ENCODE data around the gene CBLIF. TPM values are rescaled to one million over a fixed set of nuclear protein-coding genes. Genes with fewer than 3 reads are reported as not detected.

CBLIF gene
- total RNA-seq, 4 donors from 2014 or later, result not detected

DNA sequence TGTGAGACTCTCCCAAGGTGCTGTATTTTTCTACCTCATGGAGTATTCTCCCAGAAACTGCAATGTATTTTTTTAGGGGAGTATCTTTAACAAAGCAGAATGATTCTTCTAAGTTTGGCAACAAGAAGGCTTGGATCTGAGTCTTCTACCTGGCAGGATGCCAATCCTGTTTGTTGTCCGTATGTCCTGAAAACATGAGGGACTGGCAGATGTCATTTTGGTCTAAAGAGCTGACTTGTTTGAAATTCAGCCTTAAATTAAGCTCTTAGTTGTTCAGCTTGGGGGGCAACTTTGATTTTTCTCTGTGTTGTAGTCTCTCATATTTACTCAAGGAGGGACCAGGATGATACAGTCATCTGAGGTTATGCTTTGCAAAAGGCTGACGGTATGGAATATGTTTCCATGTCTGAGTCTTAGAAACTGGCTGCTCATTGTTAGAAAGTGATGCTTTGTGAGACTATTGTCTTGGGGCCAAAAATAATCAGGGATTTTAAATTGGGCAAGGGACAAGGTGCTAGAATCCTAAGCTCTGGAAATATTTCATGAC is 44.1 kb downstream of the CBLIF start:
- DNase-seq (ENCODE audit: extremely low spot score), result no peak
- TF ChIP-seq POLR2AphosphoS5 (IDR thresholded peaks at IDR 0.05) (no peak), EP300 (IDR thresholded peaks at IDR 0.05) (no peak)
- 59% methylated on average over 2 of the region's 2 CpGs for WGBS
- Histone ChIP-seq H3K9me3 (no peaks in the 10 kb centered on the region), H3K27me3 (no peaks in the 10 kb centered on the region), H3K4me1 (peaks cover 6 to 9% (median 7%) of the 10 kb centered on the region in 4 donors), H3K27ac (replicated peaks in 1 of 4) (no peak overlapping the region), H3K36me3 (peaks cover 2 to 78% (median 62%) of the 10 kb centered on the region in 4 donors), H3K4me3 (no peak overlapping the region)
- intact Hi-C loops (cut with DNase I), result loop anchor here (10.0 kb wide), 2 partner anchors 136 to 266 kb away; partner anchors contain the start of gene PATL1

DNA sequence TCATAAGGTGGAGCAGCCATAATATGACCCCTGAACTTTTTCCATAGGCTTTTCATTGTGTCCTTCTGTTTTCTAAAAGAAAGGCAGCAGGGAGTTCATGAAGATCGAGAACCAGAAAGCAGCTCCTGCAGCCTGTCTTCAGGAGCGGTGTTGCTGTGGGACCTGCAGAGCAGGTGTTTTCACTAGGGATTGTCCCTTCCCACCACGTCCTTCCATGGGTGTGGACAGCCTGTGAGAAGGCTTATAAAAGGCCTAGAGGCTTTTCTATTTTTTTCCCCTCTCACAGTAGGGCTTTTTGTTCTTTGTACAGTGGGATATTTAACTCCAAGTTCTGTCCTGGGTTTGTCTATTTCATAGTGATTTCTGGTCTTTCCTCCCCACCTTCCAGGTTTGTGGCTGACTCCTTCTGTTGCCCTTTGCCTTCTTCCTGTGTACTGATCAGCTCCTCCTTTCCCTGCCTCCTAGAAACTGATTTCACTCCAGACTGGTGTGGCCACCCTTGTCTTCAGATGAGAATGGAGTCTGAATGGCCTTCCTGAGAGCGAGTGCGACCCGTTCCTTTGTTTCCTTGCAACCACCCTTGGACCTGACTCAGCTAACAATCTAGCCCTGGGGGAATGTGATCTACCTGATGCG is 44.8 kb downstream of the CBLIF start:
- no peak overlapping the region for H3K27ac ChIP-seq (replicated peaks in 1 of 4)
- peaks cover 6 to 9% (median 7%) of the 10 kb centered on the region in 4 donors for H3K4me1 ChIP-seq
- H3K36me3 ChIP-seq, result peaks cover 3 to 78% (median 62%) of the 10 kb centered on the region in 4 donors
- WGBS, result 86% methylated on average over 7 of the region's 7 CpGs
- DNase-seq (ENCODE audit: extremely low spot score), result no peak
- no peaks in the 10 kb centered on the region for H3K9me3 ChIP-seq
- H3K4me3 ChIP-seq, result no peak overlapping the region
- H3K27me3 ChIP-seq, result no peaks in the 10 kb centered on the region
- no peak for TF ChIP-seq POLR2AphosphoS5 (IDR thresholded peaks at IDR 0.05)
- TF ChIP-seq, protein P1, sequence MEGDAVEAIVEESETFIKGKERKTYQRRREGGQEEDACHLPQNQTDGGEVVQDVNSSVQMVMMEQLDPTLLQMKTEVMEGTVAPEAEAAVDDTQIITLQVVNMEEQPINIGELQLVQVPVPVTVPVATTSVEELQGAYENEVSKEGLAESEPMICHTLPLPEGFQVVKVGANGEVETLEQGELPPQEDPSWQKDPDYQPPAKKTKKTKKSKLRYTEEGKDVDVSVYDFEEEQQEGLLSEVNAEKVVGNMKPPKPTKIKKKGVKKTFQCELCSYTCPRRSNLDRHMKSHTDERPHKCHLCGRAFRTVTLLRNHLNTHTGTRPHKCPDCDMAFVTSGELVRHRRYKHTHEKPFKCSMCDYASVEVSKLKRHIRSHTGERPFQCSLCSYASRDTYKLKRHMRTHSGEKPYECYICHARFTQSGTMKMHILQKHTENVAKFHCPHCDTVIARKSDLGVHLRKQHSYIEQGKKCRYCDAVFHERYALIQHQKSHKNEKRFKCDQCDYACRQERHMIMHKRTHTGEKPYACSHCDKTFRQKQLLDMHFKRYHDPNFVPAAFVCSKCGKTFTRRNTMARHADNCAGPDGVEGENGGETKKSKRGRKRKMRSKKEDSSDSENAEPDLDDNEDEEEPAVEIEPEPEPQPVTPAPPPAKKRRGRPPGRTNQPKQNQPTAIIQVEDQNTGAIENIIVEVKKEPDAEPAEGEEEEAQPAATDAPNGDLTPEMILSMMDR (IDR thresholded peaks at IDR 0.05), result no peak
- no peak for TF ChIP-seq EP300 (IDR thresholded peaks at IDR 0.05)
- no peak for TF ChIP-seq POLR2A (IDR thresholded peaks at IDR 0.05; ENCODE audit: low read depth)
- intact Hi-C loops (cut with DNase I), result loop anchor here (10.0 kb wide), 2 partner anchors 136 to 266 kb away; partner anchors contain the start of gene PATL1

GRCh38 chr11:59794417-59794816 is 50.9 kb downstream of the CBLIF start:
- WGBS, result 81% methylated on average over 3 of the region's 3 CpGs
- no peaks in the 10 kb centered on the region for H3K9me3 ChIP-seq
- H3K27me3 ChIP-seq, result no peaks in the 10 kb centered on the region
- no peak for DNase-seq (ENCODE audit: extremely low spot score)
- H3K36me3 ChIP-seq, result peaks cover 41 to 97% (median 87%) of the 10 kb centered on the region in 4 donors
- no peak overlapping the region for H3K4me3 ChIP-seq
- TF ChIP-seq POLR2A (IDR thresholded peaks at IDR 0.05; ENCODE audit: low read depth) (no peak), EP300 (IDR thresholded peaks at IDR 0.05) (no peak), POLR2AphosphoS5 (IDR thresholded peaks at IDR 0.05) (no peak)
- TF ChIP-seq, protein P1 (IDR thresholded peaks at IDR 0.05), result no peak
- intact Hi-C loops (cut with DNase I), result no loop called here
- H3K27ac ChIP-seq (replicated peaks in 1 of 4), result no peak overlapping the region
- H3K4me1 ChIP-seq, result no peaks in the 10 kb centered on the region

DNA sequence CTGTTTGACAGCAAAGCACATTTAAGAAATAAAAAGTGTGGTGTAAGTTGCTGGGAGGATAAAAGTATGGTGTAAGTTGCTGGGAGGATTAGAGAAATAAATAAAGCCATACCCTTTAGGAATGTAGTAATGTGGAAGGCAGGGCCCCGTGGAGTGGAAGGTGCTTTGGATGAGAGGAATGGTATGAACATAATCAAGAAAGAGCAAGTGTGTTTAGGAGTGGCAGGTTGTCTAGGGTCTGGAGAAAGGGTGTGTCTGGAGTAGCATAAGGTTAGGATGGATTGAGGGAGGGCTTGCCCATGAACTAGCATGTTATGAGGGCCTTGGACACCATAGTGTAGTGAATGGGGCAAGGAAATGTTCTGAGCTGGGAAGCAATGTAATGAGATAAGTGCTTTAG is 52.8 kb downstream of the CBLIF start:
- WGBS, result 69% methylated on average over 1 of the region's 1 CpG
- no peaks in the 10 kb centered on the region for H3K9me3 ChIP-seq
- H3K36me3 ChIP-seq, result peaks cover 51 to 98% (median 87%) of the 10 kb centered on the region in 4 donors
- intact Hi-C loops (cut with DNase I), result no loop called here
- H3K4me3 ChIP-seq, result no peak overlapping the region
- no peaks in the 10 kb centered on the region for H3K27me3 ChIP-seq
- H3K27ac ChIP-seq (replicated peaks in 1 of 4), result no peak overlapping the region
- no peak for DNase-seq (ENCODE audit: extremely low spot score)
- H3K4me1 ChIP-seq, result peaks cover 0 to 1% (median under 1%) of the 10 kb centered on the region in 4 donors
- TF ChIP-seq EP300 (IDR thresholded peaks at IDR 0.05), result no peak
- TF ChIP-seq, protein P1 (IDR thresholded peaks at IDR 0.05), result no peak

- H3K4me3 ChIP-seq, result no peak overlapping the region
- peaks cover 0 to 10% (median 5%) of the 10 kb centered on the region in 4 donors for H3K4me1 ChIP-seq
- 85% methylated on average over 4 of the region's 4 CpGs for whole genome bisulfite sequencing
- TF ChIP-seq POLR2AphosphoS5 (IDR thresholded peaks at IDR 0.05) (no peak), POLR2A (IDR thresholded peaks at IDR 0.05; ENCODE audit: low read depth) (no peak), EP300 (IDR thresholded peaks at IDR 0.05) (no peak)
- TF ChIP-seq, protein P1 (IDR thresholded peaks at IDR 0.05), result no peak
- no peak for DNase-seq (ENCODE audit: extremely low spot score)
- H3K27ac ChIP-seq (replicated peaks in 1 of 4), result no peak overlapping the region
- no peaks in the 10 kb centered on the region for H3K27me3 ChIP-seq
- H3K36me3 ChIP-seq, result peaks cover 51 to 95% (median 81%) of the 10 kb centered on the region in 4 donors
- no peaks in the 10 kb centered on the region for H3K9me3 ChIP-seq
- intact Hi-C loops (cut with DNase I), result no loop called here
Observed at GRCh38 chr11:59791639-59792038, 53.7 kb downstream of the CBLIF start.

All from esophagus muscularis mucosa (tissue), 4 donors.